HG03039 (cell line): Measurements from ENCODE around the gene WDR46.
A peak's percentile ranks its signal among the peaks of the same experiment; 100 is the strongest.

Experiments used
- ATAC-seq: cut with Tn5 transposase; IDR thresholded peaks from one replicate; pipeline ENCODE4 v1.9.1; 2021; ENCODE audit warnings: mild to moderate bottlenecking, moderate library complexity; ENCODE audit not compliant: unreplicated experiment

The WDR46 gene

DNA sequence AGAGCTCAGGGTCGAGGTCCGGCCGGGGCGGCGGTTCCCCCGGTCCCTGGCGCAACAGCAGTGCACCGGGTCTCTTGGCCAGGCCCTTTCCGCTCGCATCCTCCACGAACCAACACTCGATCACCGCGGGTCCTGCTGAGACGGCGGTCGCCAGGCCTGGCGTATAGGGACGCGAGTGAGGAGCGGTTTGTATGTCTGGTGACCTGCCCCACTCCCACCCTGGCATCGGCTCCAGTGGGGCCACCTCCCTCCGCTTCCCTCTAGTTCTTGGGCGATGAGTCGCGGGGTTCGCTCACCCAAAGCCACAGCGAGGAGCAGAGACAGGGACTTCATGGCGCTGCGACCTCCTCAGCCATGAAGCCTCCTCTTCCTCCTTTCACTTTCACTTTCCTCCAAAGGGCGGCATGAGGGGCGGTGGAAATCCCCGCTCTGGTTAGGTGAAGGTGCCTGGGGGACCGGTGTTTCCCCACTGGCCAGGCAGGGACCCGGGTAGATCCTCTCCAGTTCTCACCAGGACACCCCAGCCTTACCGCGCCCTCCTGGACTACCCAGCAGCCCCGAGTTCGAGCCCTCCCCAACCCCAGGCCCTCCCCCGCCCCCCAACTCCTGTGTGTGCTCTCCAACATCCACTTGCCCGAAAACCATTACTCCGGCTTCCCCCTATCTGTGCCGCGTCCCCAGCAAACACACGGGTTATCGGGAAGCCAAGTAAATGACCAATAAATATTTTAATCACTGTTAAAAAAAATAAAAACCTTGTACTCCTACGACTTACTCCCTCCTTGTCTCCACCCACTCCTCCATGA, 24.9 kb upstream of the WDR46 start, which contains the start of gene TAPBP:
Gene TAPBP (minus strand): TSS at position 370 of the 806 bp plus-strand sequence. CDS start 37 bp downstream, at position 333.
- ATAC-seq: peak; percentile 32

DNA sequence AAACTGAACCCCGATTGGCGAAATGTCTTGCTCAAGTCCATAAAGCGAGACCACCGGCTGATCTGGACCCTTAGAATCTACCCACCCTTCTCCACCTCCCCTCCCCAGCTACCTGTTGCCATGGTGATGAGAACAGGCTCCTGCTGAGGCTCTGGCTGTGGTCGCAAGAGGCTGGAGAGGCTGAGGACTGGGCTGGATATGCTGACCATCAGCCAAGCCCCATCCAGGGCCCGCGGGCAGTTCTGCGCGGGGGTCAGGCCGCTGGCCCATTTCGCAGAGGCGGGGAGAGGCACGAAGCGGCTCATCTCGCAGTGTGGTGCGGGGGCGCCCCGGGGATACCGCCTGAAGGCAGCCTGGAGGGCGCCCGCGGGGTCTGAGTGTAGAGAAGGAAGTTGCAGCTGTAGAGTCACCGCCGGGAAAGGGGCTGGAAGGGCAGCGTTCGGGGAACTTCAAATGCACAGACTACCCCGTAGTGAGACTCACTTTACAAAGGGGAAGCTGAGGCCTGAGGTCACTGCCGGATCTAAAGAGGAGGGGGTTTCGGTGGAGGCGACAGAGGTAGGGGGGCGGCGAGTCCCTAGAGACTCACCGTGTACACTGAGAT, 24.2 kb upstream of the WDR46 start:
- peak; percentile 0 for ATAC-seq

DNA sequence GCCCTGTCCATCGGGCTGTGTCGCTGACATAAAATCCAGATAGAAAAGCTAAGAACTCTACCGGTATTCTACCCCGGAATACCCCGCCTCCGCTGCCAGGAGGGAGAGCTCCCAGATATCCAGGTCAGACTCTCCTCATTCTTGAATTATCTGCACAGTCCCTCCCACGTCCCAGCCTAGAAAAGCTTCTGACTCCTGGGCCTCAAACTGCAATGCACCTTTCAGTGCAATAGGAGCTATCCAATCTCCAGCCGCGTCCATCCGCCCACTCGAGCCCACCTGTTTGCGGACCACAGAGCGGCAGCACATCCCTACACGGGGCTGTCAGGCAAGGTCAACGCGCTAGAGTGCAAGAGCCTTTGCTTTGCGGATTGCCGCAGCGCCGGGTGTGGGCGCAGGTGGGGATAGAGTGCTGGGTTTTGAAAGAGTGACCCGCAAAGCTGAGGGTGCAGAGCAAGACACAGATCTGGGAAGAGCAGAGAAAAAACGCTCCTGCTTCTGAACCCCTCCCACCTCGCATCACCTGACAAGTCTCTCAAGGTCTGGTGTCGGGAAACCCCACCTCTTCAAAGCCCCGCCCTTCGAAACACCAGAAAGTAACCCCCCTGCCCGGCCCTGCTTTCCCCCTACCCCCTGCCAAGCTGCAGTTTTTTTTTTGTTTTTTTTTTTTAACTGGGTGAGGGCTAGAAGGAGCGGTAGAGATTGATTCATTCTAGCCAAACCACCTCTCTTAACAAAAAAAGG, 23.5 kb upstream of the WDR46 start:
- ATAC-seq: no peak

DNA sequence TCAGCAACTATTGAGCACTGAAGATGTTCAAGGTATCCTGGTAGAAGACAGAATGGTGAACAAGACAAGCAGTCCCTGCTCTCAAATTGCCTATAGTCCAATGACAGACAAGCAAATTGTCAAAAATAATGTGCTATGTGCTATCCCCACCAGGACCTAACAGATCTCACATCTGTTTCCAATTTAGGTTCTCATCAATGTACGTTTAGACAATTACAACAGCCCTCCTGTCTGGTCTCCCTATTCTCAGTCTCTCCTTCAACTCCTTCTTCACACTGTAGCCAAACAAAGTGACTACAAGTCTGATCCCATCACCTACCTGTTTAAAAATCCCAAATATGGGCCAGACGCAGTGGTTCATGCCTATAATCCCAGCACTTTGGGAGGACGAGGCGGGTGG, 17.3 kb upstream of the WDR46 start:
- no peak for ATAC-seq

DNA sequence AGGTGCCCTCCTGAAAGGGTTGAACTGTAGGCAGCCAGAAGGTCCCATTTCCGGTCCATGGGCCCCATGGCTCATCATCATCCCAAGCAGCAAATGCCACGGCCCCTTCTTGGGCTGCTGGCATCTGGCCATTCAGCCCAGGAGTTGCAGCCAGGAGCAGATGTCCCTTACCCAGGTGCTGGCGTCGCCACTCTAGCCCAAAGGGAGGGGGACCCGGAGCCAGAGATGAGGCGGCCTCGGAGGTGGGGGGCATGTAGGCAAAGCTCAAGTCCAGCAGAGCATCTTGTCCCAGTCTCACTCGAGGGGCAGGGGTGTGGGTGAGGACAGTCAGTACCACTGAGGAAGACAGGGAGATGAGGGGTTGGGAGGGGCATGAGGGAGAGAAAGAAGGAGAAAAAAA, 16.0 kb upstream of the WDR46 start:
- ATAC-seq: no peak

DNA sequence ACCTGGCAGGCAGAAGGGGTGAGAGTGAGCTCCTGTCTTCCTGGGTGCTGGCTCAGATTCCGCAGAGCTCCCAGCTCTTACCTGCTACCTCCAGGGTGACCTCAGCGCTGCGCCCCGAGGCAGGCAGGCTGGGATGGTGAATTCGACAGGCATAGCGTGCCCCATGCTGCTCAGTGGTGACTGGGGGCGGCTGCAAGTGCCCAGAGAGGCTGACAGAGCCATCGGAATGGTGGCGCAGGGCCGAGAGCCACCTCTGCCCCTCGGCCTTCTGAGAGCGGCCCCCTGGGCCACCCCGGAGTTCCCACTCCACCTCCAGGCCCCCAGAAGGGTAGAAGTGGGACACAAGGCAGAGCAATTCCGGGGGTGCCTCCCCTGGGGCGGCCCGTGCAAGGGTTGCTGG, 15.2 kb upstream of the WDR46 start:
- no peak for ATAC-seq

DNA sequence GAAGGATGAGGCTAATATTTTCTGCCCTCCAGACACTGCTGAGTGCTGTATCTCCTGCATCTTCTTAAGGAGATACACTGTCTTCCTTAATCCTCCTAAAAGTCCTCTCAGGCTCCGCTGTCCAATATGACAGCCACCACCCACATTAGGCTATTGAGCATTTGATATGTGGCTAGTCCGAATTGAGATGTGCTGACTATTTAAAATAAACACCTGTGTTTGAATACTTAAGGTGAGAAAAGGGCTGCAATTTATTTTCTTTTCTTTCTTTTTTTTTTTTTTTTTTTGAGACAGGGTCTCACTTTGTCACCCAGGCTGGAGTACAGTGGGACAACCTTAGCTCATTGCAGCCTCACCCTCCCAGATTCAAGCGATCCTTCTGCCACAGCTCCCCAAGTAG, 12.8 kb upstream of the WDR46 start:
- ATAC-seq: no peak

DNA sequence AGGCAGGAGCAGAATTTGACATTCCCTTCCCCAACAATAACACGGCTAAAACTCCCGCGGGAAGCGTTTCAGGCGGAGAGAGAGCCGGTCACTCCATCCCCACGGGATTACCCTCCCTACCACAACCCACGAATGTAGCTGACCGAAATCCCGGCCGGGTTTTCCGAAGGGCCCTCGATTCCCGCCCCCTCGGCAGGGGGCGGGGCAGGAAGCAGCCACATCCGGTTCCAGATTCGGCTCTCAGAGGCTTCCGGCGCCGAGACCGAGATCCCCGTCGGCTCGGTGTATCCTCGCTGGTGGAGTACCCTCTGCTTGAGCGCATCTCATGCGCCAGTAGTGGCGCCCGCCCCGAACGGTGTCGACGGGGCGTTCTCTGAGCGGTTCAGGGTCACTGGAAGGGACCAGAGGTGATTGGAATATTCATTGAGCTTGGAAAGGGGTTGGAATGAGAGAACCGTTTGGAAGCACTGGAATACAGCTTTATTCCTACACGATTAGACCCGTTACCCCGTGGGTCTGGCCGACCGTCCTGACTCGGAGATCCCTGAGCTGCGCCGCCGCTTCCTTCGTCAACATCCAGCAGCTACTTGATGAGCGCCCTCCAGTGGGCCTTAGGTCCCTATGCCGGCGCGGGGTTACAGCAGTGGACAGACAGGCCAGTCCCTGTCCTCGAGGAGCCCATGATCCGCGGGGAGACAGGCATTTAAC, 10.4 kb upstream of the WDR46 start:
- peak; percentile 52 for ATAC-seq

DNA sequence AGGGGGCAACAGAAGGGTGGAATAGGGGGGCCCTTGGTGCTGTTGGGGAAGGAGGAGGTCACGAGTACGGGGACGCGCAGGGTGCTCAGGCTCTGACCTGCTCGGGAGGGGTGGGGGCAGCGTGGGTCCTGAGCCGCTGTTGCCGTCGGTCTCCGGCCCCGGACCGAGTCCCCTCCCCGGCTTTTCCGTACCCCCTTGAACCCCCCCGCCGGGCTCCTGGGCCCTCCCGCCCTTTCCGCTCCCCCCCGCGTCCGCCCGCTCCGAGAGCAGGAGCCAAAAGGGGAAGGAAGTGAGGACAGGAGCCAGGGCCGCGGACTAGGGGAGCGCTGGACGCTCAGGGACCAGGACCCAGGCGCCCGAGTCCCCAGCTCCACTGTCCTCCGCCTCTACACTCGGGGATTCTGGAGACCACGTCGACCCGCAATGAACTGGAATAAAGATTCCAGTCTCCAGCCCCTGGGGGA, 9.8 kb upstream of the WDR46 start, which contains the start of gene RGL2:
Gene RGL2 (minus strand): TSS at position 170 of the 464 bp plus-strand sequence. CDS start 332 bp downstream, outside the sequence.
- ATAC-seq: peak; percentile 26

DNA sequence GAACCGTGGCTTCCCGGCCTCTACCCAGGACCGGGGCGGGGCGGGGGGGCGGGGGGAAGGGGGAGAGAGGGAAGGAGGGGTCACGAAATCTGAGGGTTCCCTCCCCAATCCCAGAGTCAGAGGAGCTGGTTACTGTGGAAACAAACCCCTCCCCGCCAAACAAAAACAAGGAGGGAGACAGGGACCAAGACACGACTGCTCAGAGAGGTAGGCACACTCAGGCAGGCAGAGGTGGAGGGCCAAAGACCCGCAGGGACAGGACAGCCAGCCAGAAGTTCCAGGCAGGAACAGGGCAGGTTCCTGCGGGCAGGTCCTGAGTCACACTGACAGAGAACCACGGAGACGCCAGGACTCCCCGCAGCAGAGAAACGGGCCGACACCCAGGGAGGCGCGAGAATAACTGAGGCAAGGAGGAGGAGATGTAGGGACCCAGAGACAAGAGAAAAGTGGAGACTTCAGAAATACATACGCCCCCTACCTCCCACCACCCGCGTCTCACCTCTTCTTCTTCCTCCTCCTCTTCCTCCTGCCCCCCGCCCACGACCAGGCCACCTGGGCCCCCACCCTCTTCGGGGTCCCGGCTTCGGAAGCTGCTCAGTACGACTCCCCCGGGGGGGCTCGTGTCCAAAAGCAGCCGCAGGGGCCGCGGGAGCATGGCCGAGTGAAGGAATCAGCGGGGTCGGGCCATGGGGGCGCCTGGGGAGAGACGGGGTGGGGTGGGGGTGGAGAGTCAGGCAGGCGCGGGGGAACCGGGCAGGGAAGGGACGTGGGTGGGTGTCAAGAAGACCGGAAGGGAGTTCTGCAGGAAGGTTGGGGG, 9.1 kb upstream of the WDR46 start:
- no peak for ATAC-seq

DNA sequence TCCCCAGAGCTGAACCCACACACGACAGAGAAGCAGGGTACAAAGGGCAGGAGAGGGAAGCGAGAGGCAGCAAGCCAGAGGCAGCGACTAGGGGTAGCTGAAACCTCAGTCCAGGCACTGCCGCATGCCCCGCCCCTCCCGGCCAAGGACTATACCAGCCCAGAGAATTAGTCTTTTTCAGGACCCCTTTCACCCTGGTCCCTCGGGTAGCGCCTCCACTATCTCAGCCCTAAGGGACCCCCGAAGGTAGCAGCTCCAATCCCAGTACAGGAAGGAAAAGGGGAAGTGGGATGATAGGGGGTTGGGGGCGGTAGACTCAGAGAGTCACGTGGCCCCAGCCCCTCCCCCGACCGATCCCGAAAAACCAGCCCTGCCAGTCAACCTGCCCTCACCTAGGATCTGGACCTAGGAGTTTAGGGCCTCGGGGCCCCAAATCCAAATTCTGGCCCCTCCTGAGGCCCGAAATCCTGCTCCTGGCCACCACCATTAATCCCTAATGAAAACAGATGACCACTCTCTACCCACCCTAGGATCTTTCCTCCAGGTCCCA, 8.4 kb upstream of the WDR46 start:
- ATAC-seq: no peak

DNA sequence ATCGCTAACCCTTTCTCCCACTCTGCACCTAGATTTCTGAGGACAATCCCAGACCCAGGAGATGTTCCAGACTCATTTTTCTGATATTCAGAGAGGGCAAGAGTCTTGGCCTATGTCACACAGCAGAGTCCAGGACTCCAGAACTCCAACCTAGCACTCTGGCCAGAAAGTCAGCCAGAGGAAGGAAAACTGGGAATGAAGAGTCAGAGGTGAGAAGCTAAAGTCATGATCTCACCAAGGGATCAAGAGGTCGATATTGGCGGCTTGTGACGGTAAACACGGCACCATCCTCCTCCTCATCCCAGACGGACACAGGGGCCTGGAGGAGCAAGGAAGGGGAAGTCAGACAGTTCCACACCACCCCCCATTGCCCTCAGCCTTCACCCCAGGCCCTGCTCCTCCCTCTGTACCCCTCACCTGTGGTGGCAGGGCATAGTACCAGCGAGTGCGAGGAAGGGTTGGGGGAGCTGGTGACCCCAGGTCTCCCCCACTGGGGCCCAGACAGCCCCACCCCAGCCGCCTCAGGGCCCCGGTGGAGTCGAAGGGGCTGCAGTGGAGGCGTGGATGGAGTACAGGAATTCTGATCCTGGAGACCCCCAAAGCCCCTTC, 7.9 kb upstream of the WDR46 start:
- no peak for ATAC-seq

DNA sequence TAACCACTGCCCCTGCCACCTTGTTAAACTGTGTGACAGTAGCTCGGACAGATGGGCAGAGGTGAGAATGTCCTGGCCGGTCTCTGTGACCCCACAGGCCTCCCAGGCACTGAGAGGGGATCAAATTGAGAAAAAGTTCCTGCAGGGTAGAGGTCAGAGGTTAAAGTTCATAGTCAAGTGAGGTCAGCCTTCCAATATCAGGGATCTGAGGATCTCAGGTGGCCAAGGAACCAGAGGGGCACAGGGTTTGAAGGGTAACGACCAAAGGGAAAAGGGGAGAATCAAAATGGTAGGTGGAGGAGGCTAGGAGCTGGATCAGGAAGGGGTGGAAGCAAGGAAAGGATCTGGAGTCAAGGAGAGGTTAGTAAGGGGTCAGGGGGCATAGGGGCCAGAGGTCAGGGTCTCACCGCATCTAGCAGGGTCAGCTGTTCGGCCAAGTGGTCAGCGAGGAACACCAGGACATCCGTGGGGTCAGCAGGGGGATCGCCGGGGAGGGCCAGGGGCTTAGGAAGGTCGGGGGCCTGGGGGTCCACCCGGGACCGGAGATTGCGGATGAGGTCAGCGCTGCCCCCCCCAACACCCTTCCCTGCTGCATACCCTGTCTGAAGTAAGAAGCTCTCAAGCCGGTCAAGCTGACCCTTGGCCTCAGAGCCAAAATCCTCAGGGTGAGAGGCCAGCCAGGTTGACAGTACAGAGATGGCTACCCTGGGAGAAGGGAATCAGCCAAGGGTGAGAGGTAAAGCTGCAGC, 6.8 kb upstream of the WDR46 start:
- no peak for ATAC-seq

DNA sequence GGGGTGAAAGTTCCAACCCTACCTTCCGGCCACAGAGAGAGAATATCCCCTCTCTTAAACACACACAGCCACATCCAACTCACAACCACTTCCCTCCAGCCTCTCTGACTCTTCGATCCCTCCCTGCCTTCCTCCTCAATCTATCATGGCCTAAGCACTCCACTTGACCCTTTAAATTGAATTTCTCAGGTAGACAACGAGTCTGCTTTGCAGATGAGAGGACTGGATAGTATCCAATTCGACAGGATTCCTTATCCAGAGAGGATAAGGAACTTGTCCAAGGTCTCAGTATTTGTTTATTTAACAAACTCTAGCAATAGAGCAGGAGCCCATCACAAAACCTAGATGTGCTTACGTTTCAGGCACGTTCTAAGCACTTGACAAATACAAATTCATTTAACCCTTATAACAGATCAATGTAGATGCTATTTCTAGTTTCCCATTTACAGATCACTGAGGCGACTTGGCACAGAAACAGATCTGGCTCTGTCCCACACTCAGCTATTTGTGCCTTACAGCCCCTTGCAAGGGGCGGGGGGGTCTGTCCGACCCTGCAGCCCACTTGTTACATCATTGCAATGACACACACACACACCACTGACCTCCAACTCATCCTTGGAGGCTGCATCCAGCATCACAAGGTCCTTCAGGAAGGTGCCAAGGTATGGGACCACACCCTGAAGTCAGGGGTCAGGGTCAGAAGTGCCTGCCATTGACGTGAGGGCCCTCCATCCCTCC, 5.2 kb upstream of the WDR46 start:
- ATAC-seq: no peak

DNA sequence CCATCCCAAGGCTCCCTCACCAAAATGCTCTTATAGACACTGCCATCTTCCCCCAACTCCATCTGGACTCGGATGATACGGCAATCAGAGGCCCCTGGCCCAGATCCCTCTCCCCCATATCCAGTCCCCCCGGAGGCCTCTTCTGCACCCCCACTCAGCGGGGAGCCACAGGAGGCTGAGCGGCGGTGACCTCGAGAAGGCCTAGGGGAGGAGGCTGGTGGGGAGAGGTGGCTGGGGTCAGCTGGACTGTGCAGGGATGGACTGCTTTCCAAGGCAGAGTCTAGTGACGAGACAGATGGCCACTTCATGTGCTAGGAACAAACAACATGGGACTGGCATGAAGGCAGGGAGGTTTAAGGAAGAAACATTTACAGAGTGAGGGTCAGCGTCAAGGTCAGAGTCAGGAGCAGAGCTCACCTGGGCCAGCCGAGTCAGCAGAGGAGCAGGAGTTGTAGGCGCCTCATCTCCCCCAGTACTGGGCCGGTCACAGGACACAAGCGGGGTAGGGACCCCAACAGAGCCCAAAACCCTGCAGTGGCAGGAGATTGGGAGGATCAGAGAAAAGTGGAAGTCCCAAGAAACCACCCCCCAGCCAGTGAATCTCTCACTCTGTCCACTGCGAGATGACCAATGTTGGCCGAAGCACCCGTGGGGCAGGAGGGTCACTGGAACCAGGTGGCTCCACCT, 4.1 kb upstream of the WDR46 start:
- ATAC-seq: no peak

DNA sequence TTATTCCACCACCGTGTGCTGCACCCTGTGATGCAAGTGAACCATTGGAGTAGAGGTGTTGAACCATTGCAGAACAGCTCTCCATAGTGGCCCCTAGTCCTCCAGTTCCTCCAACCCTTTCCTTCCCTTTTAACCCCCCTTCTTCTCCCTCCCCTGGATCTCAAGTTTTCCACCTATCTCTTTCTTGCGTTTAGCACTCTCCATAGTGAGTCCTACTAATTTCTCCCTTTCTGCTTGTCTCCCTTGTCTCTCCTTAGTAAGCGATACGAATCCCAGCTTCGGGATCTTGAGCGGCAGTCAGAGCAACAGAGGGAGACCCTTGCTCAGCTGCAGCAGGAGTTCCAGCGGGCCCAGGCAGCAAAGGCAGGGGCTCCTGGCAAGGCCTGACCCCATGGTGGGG, 1.4 kb upstream of the WDR46 start:
- ATAC-seq: no peak

DNA sequence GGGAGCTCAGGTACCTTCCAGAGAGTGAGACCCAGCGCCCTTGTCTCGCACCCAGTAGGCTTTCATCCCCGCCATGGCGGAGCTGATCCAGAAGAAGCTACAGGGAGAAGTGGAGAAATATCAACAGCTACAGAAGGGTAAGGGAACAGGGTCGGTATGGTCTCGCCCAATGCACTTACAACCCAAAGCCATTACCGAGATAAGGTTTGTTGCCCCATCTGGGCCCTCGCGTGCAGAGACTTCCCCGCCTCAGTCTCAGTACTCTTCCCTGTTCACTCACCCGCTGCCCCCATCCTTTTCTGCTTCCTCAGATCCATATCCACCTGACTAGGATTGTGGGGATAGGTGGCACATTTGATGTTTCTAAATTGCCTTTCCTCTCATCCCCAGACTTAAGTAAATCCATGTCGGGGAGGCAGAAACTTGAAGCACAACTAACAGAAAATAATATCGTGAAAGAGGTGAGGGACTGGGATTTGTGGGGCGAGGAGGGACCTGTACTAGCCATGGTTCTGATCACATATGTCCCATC, 811 bp upstream of the WDR46 start:
- ATAC-seq: peak; percentile 10
